ENCODE results near the gene TAGAP. TPM values are rescaled to one million over a fixed set of nuclear protein-coding genes. Genes with fewer than 3 reads are reported as not detected.

The TAGAP gene
- total RNA-seq, 1 experiment from 2014 or later, result 0.30 TPM

DNA sequence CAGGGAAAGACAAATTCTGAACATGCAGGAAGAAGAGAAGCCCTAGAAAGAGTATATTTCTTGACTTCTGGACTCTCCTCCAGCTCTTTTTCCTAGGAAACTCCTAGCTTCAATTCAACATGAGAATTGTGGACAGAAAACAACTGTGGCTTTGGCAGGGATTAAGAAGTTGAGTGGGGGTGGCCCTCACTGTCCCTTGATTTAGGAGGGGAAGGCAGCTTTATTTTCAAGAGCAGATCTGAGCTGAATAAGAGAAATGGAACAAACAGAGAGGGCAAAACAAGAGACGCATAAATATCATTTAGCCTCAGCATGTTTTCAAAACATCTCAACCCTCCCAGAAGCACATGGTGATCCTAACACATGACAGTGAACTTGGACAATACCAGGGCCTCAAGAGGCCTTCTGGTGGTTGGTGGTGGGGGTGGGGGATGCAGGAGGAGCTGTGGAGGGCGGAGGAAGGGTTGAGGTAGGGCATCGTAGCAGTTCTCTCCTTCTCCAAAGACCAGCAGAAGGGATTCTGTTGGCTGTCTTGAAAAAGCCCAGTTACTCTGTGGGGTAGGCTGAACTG, 21.1 kb upstream of the TAGAP start:
- H3K27me3 ChIP-seq (ENCODE audit: insufficient read depth, low read length), result peaks cover 5% of the 10 kb centered on the region; the same call in 1 of the 2 replicates
- CTCF ChIA-PET, result no interaction called here
- H2AFZ ChIP-seq (ENCODE audit: low read depth, low read length, poor library complexity, severe bottlenecking), result no peak overlapping the region
- no TSS peak for BruUV-seq (replicated peaks)
- RAD21 ChIA-PET (ENCODE audit: low non-redundant PET in 1 of 2, low total read pairs in 2 of 2, uncharacterized antibody in 2 of 2, unreplicated experiment in 2 of 2), result no interaction called here
- no peaks in the 10 kb centered on the region for H4K20me1 ChIP-seq (ENCODE audit: insufficient read depth)
- no peaks in the 10 kb centered on the region for H3K4me1 ChIP-seq (ENCODE audit: control insufficient read depth in 1 of 2, insufficient read depth in 2 of 2, low read length in 2 of 2)
- H3K9ac ChIP-seq (ENCODE audit: low read length), result no peak overlapping the region
- intact Hi-C loops (cut with micrococcal nuclease), result no loop called here
- TF ChIP-seq SIN3A (IDR thresholded peaks at IDR 0.05; ENCODE audit: low read depth) (no peak), SRF (IDR thresholded peaks at IDR 0.05; ENCODE audit: low read depth) (no peak), CBX3 (IDR thresholded peaks at IDR 0.05; ENCODE audit: low read depth) (no peak), EZH2phosphoT487 (IDR thresholded peaks at IDR 0.05; ENCODE audit: borderline replicate concordance) (no peak), JUND (IDR thresholded peaks at IDR 0.05) (no peak), POLR2A (IDR thresholded peaks at IDR 0.05; ENCODE audit: borderline replicate concordance, extremely low read depth, insufficient read depth, insufficient read length) (no peak), ZNF274 (IDR thresholded peaks at IDR 0.05; ENCODE audit: low read depth, low read length) (no peak), ZBTB33 (IDR thresholded peaks at IDR 0.05; ENCODE audit: extremely low read depth, insufficient replicate concordance, low read length) (no peak)
- TF ChIP-seq, protein P1, sequence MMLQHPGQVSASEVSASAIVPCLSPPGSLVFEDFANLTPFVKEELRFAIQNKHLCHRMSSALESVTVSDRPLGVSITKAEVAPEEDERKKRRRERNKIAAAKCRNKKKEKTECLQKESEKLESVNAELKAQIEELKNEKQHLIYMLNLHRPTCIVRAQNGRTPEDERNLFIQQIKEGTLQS (IDR thresholded peaks at IDR 0.05), result no peak
- no peak for DNase-seq (ENCODE audit: low read depth, low spot score)
- no peak for ATAC-seq
- H3K36me3 ChIP-seq (ENCODE audit: control insufficient read depth in 1 of 2, insufficient read depth in 2 of 2, low read length in 2 of 2), result no peaks in the 10 kb centered on the region
- no peaks in the 10 kb centered on the region for H3K79me2 ChIP-seq (ENCODE audit: insufficient read depth, low read length)
- H3K9me2 ChIP-seq (ENCODE audit: insufficient read depth), result no peaks in the 10 kb centered on the region
- no peak overlapping the region for H3K4me3 ChIP-seq (replicated peaks in 1 of 2; ENCODE audit: low read depth in 1 of 2, low read length in 2 of 2)
- no peak overlapping the region for H3K27ac ChIP-seq (ENCODE audit: low read depth, low read length)
- H3K9me3 ChIP-seq (ENCODE audit: control insufficient read depth in 1 of 2, insufficient read depth in 1 of 2, low read depth in 1 of 2, low read length in 2 of 2), result no peaks in the 10 kb centered on the region
- no peak overlapping the region for H3K4me2 ChIP-seq (ENCODE audit: low read length)
- POLR2A ChIA-PET, result no interaction called here

All from HCT116 (cell line).